PC-9 (cell line): ENCODE data around the gene TPSG1. TPM values are rescaled to one million over a fixed set of nuclear protein-coding genes. Genes with fewer than 3 reads are reported as not detected.

Experiments used
- BruUV-seq: library from RNA; stranded (reverse); fragments of 400-500 nt; replicated peaks from 2 replicates; lab custom pipeline; 2021; lab: Mats Ljungman, UMichigan
- CTCF ChIA-PET: fragments of 300-600 bp; sonication (Branson Sonifier 250); formaldehyde crosslinking; loops from one replicate; lab custom pipeline; 2022; ENCODE audit warnings: antibody characterized with exemption; lab: Charles Lee
- POLR2A ChIA-PET: fragments of 300-600 bp; sonication (Branson Sonifier 250); formaldehyde crosslinking; loops from one replicate; lab custom pipeline; 2022; ENCODE audit warnings: antibody characterized with exemption; ENCODE audit not compliant: unreplicated experiment; lab: Charles Lee
- DNase-seq, 2 experiments: peaks; one replicate each; pipeline versions ENCODE4 v3.0.0 to v3.0.0-alpha.2; 2015 to 2022; ENCODE audit warnings: mixed read lengths in 1 of 2
- H2AFZ ChIP-seq: fragments of 200-600 bp; sonication (generic); 2 replicates; pipeline ENCODE4 v1.8.1; 2017; ENCODE audit warnings: antibody characterized with exemption
- H3F3A ChIP-seq: fragments of 200-600 bp; sonication (generic); 2 replicates; pipeline ENCODE4 v1.8.1; 2017; ENCODE audit warnings: antibody characterized with exemption, mild to moderate bottlenecking, low read depth; ENCODE audit not compliant: insufficient read depth
- H3K27ac ChIP-seq: fragments of 200-600 bp; sonication (generic); 2 replicates; pipeline ENCODE4 v1.6.1; 2016; ENCODE audit warnings: mixed run types
- H3K27me3 ChIP-seq: fragments of 200-600 bp; sonication (generic); 2 replicates; pipeline ENCODE4 v1.6.1; 2016; ENCODE audit warnings: low read depth, mixed run types; ENCODE audit not compliant: insufficient read depth
- H3K36me3 ChIP-seq: fragments of 200-600 bp; sonication (generic); 2 replicates; pipeline ENCODE4 v1.6.1; 2016; ENCODE audit warnings: low read depth, mixed run types
- H3K4me1 ChIP-seq: fragments of 200-600 bp; sonication (generic); replicated peaks from 2 replicates; pipeline ENCODE4 v1.6.1; 2016; ENCODE audit warnings: mixed run types; ENCODE audit not compliant: insufficient read depth
- H3K4me2 ChIP-seq: fragments of 200-600 bp; sonication (generic); 2 replicates; pipeline ENCODE4 v1.6.1; 2017; ENCODE audit warnings: mixed run types
- H3K4me3 ChIP-seq: fragments of 200-600 bp; sonication (generic); 2 replicates; pipeline ENCODE4 v1.6.1; 2016; ENCODE audit warnings: mixed run types
- H3K79me2 ChIP-seq: fragments of 200-600 bp; sonication (generic); 2 replicates; pipeline ENCODE4 v1.6.1; 2017; ENCODE audit warnings: low read depth, mixed run types
- H3K9me2 ChIP-seq: fragments of 200-600 bp; sonication (generic); 2 replicates; pipeline ENCODE4 v1.8.1; 2017; ENCODE audit warnings: mild to moderate bottlenecking; ENCODE audit not compliant: insufficient read depth
- H3K9me3 ChIP-seq: fragments of 200-600 bp; sonication (generic); 2 replicates; pipeline ENCODE4 v1.8.1; 2016; ENCODE audit warnings: low read depth; ENCODE audit not compliant: insufficient read depth
- H4K20me1 ChIP-seq: fragments of 200-600 bp; sonication (generic); 2 replicates; pipeline ENCODE4 v1.8.1; 2017; ENCODE audit not compliant: insufficient read depth
- EZH2 ChIP-seq: fragments of 200-600 bp; sonication (generic); IDR thresholded peaks from 2 replicates; pipeline ENCODE4 v1.8.0; 2017; ENCODE audit warnings: antibody characterized with exemption, low read depth
- intact Hi-C: fragments of 100-400 bp; cut with micrococcal nuclease; formaldehyde crosslinking; loops from one replicate; pipeline ENCODE4 v1.10.0; 2022; ENCODE audit not compliant: unreplicated experiment
- total RNA-seq: library from RNA; stranded (reverse); gene quantifications from 2 replicates; pipeline ENCODE4 v1.2.3, GENCODE V29; 2021
- TF ChIP-seq, protein P1 (sequence below): fragments of 200-600 bp; sonication (generic); conservative IDR thresholded peaks from 2 replicates; pipeline ENCODE4 v1.6.1; 2017; ENCODE audit warnings: mixed run types, antibody characterized with exemption, mild to moderate bottlenecking, moderate library complexity

Gene TPSG1
- total RNA-seq, 1 experiment from 2014 or later: not detected

DNA sequence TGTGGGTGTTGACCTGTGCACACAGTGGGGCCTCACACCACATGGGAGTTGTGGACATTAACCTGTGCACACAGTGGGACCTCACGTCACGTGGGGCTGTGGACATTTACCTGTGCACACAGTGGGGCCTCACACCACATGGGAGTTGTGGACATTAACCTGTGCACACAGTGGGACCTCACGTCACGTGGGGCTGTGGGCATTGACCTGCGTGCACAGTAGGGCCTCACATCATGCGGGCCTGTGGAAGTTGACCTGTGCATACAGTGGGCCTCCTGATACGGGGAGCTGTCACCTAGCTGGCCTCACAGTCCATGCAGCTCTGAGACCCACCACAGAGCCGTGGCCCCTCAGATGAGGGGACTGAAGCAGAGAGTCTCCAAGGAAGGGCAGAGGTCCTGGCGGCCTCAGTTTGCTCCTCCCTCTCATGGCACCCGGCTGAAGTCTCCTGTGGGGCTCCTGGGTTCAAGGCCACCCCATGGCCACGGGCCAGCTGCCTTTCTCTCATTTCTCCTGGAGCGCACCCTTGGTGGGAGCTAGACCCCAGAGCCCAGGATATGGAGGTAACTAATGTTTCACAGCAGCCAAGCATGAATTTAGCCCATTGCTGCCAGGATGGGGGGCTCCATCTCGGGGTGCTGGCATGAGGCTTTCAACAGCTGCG lies 51.1 kb downstream of the TPSG1 start:
- H3F3A ChIP-seq: no peaks in the 10 kb centered on the region
- H3K4me3 ChIP-seq: no peak overlapping the region
- H3K9me2 ChIP-seq: no peaks in the 10 kb centered on the region
- ChIA-PET POLR2A (interaction anchor here (0.6 kb wide), 1 partner anchor 219 kb away, joined by 3 read pairs; no protein-coding TSS in a partner anchor), CTCF (interaction anchor here (0.6 kb wide), 1 partner anchor 67 kb away, joined by 3 read pairs; no protein-coding TSS in a partner anchor)
- no peaks in the 10 kb centered on the region for H3K79me2 ChIP-seq
- intact Hi-C loops: no loop called here
- BruUV-seq: no TSS peak
- no peaks in the 10 kb centered on the region for H3K36me3 ChIP-seq
- TF ChIP-seq, protein P1, sequence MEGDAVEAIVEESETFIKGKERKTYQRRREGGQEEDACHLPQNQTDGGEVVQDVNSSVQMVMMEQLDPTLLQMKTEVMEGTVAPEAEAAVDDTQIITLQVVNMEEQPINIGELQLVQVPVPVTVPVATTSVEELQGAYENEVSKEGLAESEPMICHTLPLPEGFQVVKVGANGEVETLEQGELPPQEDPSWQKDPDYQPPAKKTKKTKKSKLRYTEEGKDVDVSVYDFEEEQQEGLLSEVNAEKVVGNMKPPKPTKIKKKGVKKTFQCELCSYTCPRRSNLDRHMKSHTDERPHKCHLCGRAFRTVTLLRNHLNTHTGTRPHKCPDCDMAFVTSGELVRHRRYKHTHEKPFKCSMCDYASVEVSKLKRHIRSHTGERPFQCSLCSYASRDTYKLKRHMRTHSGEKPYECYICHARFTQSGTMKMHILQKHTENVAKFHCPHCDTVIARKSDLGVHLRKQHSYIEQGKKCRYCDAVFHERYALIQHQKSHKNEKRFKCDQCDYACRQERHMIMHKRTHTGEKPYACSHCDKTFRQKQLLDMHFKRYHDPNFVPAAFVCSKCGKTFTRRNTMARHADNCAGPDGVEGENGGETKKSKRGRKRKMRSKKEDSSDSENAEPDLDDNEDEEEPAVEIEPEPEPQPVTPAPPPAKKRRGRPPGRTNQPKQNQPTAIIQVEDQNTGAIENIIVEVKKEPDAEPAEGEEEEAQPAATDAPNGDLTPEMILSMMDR: no peak
- no peak for TF ChIP-seq EZH2
- no peak overlapping the region for H2AFZ ChIP-seq
- H3K27ac ChIP-seq: no peak overlapping the region
- no peak for DNase-seq
- peaks cover 80% of the 10 kb centered on the region for H3K27me3 ChIP-seq
- no peaks in the 10 kb centered on the region for H4K20me1 ChIP-seq
- H3K4me2 ChIP-seq: no peak overlapping the region
- H3K4me1 ChIP-seq: no peaks in the 10 kb centered on the region
- H3K9me3 ChIP-seq: no peaks in the 10 kb centered on the region

DNA sequence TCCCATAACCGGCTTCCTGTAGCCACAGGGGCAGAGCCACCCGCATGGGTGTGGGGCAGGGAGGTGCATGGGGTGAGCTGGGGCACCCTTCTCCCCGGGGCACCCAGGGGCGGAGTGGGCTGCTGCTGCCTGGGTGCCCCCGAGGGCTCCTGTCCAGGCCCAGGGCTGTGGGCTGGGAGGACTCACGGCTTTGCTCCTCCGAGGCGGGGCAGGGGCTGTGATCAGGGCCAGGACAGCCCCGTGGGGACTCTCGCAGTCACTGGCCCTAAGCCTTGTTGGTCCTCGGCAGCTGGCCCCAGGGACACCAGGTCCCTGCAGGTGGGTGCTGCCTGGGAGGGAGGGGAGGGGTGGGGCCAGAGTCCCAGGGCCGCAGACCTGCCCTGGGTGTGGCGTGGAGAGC lies 52.4 kb downstream of the TPSG1 start:
- Histone ChIP-seq H3K27ac (no peak overlapping the region), H3K9me3 (no peaks in the 10 kb centered on the region), H3K27me3 (peaks cover 84% of the 10 kb centered on the region), H4K20me1 (no peaks in the 10 kb centered on the region), H3K9me2 (no peaks in the 10 kb centered on the region), H3K79me2 (no peaks in the 10 kb centered on the region), H3K4me2 (no peak overlapping the region), H3F3A (no peaks in the 10 kb centered on the region), H3K4me1 (no peaks in the 10 kb centered on the region), H3K4me3 (no peak overlapping the region), H3K36me3 (no peaks in the 10 kb centered on the region), H2AFZ (no peak overlapping the region)
- intact Hi-C loops: no loop called here
- CTCF ChIA-PET: no interaction called here
- no peak for TF ChIP-seq EZH2
- TF ChIP-seq, protein P1: no peak
- POLR2A ChIA-PET: no interaction called here
- BruUV-seq: no TSS peak
- DNase-seq: no peak

DNA sequence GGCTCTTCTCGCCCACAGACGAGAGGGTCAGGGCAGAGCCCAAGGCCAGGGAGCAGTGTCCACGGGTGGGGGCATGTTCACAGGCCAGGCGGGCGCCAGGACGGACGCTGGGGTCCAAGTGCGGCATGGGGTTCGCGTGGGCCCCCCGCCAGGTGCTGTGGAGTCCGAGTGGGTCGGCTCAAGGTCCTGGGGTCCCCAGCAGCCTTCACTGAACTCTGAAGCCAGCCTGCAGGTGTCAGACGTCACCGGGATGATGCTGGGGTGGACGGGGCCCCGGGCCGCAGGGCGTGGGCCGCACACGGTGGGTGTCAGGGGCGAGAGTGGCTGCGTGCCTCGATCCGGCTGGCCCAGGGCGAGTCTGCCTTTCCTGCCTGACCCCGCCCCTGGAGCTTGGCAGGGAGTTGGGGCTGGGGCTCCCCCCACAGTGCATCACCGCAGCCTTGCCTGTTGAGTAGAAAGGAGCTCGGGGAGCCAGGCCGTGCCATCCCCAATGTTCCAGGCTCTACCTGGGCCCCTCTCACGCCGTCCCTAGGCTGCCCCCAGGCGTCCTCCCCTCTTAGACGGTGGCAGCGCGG lies 53.1 kb downstream of the TPSG1 start:
- CTCF ChIA-PET: no interaction called here
- H2AFZ ChIP-seq: no peak overlapping the region
- H3K4me1 ChIP-seq: no peaks in the 10 kb centered on the region
- H3K9me3 ChIP-seq: no peaks in the 10 kb centered on the region
- H3K9me2 ChIP-seq: no peaks in the 10 kb centered on the region
- H3K27me3 ChIP-seq: peaks cover 82% of the 10 kb centered on the region
- H3K79me2 ChIP-seq: no peaks in the 10 kb centered on the region
- H3K36me3 ChIP-seq: no peaks in the 10 kb centered on the region
- no peak for DNase-seq
- no peak overlapping the region for H3K4me2 ChIP-seq
- H3K27ac ChIP-seq: no peak overlapping the region
- intact Hi-C loops: no loop called here
- TF ChIP-seq EZH2: no peak
- TF ChIP-seq, protein P1: no peak
- H4K20me1 ChIP-seq: no peaks in the 10 kb centered on the region
- BruUV-seq: no TSS peak
- no peaks in the 10 kb centered on the region for H3F3A ChIP-seq
- no peak overlapping the region for H3K4me3 ChIP-seq
- POLR2A ChIA-PET: interaction anchor here (0.5 to 0.7 kb wide), 2 partner anchors 9 to 771 kb away, joined by 4 to 13 read pairs; partner anchors contain the start of gene MSRB1

Other genes with a start within 250 kb of the TPSG1 start
- gene SOX8, start 243.5 kb downstream of the TPSG1 start, total RNA-seq: not detected in 2 replicates
- gene SSTR5, start 152.5 kb downstream of the TPSG1 start, total RNA-seq: not detected in 2 replicates
- not detected in 2 replicates for gene C1QTNF8, start 129.0 kb downstream of the TPSG1 start, total RNA-seq
- 0.08 TPM in 1 of 2 replicates, not detected in the other for gene CACNA1H, start 72.2 kb downstream of the TPSG1 start, total RNA-seq
- gene TPSB2, start 4.9 kb upstream of the TPSG1 start, total RNA-seq: not detected in 2 replicates
- not detected in 2 replicates for gene TPSAB1, start 15.4 kb upstream of the TPSG1 start, total RNA-seq
- gene TPSD1, start 30.8 kb upstream of the TPSG1 start, total RNA-seq: not detected in 2 replicates
- 218 and 271 TPM in 2 replicates for gene UBE2I, start 84.4 kb upstream of the TPSG1 start, total RNA-seq
- gene BAIAP3, start 108.4 kb upstream of the TPSG1 start, total RNA-seq: 35.0 and 47.3 TPM in 2 replicates
- 69.5 and 108 TPM in 2 replicates for gene TSR3, start 126.6 kb upstream of the TPSG1 start, total RNA-seq
- gene GNPTG, start 126.7 kb upstream of the TPSG1 start, total RNA-seq: 40.6 and 50.7 TPM in 2 replicates
- 111 and 112 TPM in 2 replicates for gene UNKL, start 189.4 kb upstream of the TPSG1 start, total RNA-seq
- gene UQCC4, start 195.5 kb upstream of the TPSG1 start, total RNA-seq: 21.7 and 27.5 TPM in 2 replicates
- gene PERCC1, start 205.8 kb upstream of the TPSG1 start, total RNA-seq: not detected in 2 replicates
- gene CCDC154, start 219.3 kb upstream of the TPSG1 start, total RNA-seq: 2.4 and 2.8 TPM in 2 replicates
- 110 and 111 TPM in 2 replicates for gene CLCN7, start 249.8 kb upstream of the TPSG1 start, total RNA-seq